Stimulated activated CD4-positive, alpha-beta T cell treated with anti-CD3 and anti-CD28 coated beads, Interleukin-4, amount 100 ng/mL, for 24 hours (primary cell): ENCODE data around the gene LAIR1.
"Not testable (repeated sequence)": the region's sequence is repeated elsewhere in the genome, so short reads cannot be mapped to it uniquely, and the experiment has no call there.

Experiments
- DNase-seq: peaks from one replicate; pipeline ENCODE4 v3.0.0-alpha.2; 2020

The LAIR1 gene

DNA sequence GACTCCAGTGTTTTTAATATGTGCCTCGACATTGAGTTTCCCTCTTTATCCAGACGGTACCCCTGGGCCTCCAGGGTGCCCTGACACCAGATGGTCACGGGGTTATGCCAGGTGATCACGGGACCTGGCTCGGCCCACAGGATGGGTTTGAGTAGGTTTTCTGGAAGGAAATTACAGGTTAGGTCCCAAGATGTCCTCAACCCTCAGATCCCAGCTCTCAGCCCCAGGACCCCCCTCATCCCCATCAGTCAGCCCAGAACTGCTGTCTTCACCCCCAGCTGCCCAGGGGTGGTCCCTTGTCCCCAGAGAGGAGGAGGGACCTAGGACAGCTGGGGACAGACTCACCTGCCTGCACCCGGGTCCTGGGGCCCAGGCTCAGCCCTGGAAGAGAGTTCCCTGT, 26.2 kb downstream of the LAIR1 start:
- no peak for DNase-seq

DNA sequence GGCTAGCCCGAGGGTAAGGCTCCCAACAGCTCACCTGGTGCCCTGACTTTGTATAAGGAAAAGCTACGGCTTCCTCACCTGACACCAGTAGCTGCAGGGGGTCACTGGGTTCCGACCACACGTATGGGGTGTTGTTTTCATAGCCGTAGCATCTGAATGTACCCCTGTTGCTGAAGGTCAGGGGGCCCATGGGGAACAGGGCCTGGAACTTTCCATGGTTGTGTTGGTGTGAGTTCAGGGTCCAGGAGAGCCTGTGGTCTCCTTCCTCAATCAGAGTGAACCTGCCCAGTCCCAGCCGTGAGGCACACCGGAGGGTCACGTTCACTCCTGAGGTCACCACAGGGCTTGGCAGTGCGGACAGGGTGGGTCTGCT, 26.9 kb downstream of the LAIR1 start:
- no peak for DNase-seq

DNA sequence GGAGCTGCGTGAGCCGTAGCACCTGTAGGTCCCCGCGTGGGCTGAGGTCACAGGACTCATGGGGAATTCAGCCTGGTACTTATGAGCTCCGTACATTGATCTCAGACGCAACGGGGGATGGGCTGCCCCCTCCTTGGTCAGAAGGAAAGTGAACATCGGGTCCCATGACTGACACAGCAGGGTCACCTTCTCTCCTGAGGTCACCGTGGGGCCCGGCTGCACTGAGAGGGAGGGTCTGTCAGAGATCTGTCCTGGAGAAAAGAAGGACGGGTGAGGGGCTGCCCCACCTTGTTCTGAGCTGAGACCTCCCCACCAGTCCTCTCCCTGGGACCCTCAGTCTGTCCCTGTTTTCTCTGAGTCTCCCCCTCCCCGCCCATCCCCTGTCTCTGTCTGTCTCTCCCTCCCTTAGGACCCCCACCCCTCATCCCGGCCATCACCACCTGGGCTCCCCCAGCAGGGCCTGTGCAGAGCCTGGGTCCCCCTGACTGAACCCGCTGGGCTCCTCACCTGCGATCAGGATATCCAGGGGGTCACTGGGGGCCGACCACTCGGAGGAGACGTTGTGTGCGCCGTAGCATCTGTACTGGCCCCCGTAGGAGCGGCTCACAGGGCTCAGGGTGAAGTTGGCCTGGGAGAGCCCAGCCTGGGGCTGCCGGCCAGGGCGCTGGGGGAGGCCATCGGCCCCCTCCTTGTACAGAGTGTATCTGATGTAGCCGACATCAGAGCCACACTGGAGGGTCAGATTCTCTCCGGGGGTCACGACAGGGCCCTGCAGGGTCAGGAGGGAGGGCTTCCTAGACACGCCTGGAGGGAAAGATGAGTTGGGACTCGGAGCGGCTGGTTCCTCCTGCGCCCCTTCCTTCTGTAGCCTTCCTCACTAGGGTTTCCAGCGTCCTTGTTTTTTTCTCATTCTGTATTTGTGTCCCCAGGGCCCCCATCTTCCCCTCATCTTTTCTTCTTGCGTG, 27.6 kb downstream of the LAIR1 start:
- no peak for DNase-seq

DNA sequence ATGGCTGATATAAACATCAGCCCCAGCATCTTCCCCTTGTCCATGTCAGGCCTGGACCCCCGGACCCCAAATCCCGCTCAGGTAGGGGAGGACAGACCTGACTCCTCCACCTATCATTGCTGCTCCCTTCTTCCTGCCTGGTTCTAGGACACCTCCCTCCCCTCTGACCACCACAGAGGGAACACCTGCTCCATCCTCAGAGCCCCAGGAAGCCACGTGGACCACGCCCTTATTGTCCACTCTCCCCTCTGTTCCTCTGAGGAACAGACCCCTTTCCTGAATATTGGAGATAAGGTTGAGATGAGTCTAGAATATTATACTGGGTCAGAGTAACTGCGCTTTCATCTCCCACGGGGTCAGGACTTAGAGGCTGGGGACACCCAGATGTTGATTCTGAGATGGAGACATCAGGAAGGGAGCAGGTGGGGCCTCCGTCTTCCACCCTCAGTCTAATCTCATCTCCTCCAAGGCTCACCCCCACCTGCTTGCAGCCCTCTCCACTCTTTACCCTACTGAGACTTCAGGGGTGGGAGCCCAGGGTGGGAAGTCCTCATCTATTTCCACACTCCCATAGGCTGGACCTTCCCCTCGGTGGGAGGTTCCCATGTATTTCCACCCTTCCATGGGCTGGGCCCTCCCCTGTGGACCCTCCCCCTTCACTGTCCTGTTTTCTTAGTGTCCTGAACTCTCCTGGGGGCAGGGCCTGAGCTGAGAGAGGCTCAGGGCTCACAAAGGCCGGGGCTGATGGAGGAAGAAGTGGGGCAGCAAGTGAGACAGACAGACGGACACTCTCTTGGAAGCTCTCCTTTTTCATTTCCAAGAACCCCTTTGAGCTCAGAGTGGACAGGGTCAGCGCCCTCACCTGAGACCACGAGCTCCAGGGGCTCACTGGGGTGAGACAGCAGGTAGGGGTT, 28.5 kb downstream of the LAIR1 start:
- no peak for DNase-seq

DNA sequence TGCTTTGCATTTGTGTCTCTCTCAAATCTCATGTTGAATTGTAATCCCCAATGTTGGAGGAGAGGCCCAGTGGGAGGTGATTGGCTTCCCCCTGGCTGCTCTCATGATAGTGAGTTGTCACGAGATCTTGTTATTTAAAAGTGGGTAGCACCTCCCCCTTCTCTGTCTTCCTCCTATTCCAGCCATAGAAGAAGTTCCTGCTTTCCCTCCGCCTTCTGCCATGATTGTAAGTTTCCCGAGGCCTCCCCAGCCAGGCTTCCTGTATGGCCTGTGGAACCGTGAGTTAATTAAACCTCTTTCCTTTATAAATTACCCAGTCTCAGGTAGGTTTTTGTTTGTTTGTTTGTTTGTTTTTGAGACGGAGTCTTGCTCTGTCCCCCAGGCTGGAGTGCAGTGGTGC, 29.6 kb downstream of the LAIR1 start:
- no peak for DNase-seq

DNA sequence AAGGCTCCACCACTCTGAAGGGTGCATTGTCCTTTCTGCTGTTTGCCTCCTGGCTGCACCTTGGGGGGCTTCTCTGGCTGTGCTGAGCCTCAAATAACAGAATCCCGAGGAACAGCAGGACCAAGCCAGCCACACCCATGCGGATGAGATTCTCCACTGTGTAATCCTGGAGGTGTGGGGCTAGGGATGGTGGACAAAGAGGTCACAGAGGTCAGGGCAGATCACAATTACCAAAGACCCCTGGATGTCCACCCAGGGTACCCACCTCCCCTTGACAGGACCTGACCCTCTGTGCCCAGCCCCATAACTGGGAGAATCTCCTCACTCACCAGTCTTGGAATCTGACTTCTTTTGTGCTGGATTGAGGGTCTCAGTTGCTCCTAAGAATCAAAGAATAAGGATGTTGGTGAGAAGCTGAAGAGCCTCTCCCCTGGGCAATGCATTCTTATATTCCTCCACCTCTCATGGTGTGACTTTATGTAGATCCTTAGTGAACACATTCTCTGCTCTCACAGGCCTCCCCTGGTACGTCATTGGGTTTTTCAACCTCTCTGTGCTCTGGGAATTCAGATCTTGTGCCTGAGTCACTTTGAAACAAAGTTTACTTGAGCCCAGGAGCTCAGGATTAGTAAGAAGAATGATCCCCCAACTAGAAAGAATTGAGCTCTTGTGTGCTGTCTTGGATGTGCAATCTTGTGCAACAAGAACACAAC, 31.0 kb downstream of the LAIR1 start:
- no peak for DNase-seq

DNA sequence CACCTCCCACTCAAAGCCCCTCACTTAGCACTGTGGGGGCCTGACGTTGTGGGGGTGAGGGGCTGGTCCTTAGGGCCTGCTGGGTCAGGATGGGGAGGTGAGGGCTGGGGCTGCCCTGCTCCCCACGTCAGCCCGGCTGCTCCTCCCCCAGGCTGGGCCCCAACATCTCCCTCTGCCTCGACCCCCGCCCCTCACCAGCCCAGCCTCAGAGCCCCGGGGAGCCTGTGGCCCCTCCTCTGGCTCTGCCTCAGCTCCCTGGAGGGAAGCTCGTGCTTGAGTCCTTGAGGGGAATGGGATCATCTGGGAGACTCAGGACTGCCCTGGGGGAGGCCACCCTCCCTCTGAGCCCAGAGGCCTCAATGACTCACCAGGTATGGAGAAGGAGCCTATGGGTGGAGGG, 32.6 kb downstream of the LAIR1 start:
- no peak for DNase-seq

DNA sequence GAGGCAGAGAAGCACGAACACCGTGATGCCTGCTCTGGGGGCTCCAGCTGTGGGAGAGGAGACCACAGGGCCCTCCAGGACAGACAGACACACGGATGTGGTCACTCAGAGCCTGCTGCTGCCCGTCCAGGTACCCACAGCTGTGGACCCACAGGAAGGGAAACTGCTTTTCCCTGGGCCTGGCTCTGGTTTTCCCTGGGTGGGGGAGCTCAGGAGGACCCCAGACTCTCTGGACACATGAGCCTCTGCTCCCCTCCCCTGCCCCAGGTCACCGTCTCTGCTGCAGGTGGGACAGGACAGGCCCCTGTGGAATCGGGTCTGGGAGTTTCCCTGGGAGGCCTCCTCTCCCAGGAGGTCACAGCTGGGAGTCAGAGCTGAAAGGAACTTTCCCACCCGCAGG, 33.1 kb downstream of the LAIR1 start:
- no peak for DNase-seq

DNA sequence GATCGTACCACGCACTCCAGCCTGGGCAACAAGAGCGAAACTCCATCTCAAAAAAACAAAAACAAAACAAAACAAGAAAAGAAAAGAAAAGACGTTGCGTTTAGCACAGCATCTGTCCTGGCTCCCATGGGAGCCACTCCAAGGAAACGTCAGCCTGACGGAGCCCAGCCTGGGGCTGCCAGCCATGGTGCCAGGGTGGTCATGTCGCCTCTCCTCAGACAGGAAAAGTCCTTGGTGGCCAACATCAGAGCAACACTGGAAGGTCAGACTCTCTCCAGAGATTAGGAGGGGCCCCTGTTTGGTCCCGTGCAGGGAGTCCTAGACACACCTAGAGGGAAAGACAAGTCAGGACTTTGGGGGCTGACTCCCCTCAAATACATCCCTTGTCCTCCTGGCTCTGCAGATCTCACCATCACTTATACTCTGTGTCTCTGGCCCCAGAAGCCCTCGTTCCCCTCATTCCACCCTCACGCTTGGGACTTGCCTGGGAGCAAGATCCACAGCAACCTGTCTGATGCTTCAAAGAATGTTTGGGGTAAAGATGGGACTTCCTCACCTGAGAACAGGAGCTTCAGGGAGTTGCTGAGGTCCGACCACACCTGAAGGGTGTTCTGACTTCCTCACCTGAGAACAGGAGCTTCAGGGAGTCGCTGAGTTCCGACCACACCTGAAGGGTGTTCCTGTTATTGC, 35.1 kb downstream of the LAIR1 start:
- DNase-seq = no peak

DNA sequence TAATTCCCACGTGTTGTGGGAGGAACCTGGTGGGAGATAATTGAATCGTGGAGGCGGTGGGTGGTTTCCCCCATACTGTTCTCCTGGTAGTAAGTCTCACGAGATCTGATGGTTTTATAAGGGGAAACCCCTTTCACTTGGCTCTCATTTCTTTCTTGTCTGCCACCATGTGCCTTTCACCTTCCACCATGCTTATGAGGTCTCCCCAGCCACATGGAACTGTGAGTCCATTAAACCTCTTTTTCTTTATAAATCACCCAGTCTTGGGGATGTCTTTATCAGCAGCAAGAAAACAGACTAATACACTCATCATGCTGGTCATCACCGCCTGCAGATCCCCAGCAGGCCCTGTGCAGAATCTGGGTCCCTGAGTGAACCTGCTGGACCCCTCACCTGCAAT, 36.0 kb downstream of the LAIR1 start:
- not testable (repeated sequence) for DNase-seq

DNA sequence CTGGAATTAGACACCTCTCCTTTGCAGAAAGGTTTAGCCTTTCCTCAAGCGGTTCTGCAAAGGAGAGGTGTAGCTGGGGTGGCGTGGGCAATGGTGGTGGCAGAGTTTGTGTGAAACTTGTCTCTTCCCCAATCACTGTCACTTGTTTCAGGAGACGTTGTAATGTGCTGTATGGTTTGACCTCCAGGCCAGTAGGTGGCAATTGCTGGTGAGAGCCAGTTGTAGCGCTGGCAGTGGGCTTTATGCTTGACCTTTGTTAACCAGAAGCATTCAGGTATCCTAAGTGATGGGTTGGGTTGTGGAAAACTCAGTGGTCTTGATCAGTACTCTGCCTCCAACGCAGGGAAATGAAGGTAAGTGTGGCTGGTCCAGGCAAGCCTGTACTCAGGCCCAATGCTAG, 39.1 kb downstream of the LAIR1 start:
- no peak for DNase-seq

DNA sequence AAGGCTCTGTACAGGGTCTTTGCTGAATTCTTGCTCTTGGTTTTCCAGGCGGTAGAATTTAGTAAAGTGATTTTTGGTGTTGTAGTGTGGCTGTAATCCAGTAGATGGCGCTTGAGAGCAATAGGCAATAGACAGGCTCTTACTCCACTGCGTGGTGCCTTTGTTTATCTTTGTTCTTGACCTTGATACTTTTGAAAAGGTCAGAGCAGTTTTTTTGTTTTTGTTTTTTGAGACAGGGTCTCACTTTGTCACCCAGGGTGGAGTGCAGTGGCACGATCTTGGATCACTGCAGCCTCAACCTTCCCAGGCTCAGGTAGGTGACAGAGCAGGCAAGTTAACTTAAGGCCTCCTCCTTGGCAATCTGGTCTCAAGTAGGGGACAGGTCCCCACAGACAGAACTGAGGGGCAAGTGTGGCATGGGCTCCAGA, 39.5 kb downstream of the LAIR1 start:
- peak; percentile 61 for DNase-seq

DNA sequence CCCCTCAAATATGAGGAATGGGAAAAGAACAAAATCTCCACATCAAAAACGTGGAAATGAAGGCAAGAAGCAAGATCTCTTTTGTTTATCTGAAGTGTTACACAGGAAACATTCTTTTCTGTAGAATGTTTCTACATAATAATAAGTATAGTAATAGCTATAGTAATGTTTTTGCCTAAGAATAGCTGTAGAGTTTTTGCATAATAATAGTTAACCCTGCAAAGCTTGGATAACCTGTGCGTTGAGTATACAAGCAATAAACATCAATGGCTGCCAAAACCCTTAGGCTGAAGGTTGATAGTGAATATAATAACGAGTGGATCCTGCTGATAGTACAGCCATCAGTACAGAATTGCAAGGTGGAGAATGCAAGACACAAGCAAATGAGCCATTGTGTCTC, 40.7 kb downstream of the LAIR1 start:
- DNase-seq = no peak

DNA sequence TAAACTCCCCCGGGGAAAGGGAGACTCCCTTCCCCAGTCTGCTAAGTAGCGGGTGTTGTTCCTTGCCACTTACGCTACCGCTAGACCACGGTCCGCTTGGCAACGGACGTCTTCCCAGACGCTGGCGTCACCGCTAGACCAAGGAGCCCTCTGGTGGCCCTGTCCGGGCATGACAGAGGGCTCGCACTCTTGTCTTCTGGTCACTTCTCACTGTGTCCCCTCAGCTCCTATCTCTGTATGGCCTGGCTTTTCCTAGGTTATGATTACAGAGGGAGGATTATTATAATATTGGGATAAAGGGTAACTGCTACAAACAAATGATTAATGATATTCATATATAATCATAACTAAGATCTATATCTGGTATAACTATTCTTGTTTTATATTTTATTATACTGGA, 41.8 kb downstream of the LAIR1 start:
- DNase-seq = not testable (repeated sequence)

DNA sequence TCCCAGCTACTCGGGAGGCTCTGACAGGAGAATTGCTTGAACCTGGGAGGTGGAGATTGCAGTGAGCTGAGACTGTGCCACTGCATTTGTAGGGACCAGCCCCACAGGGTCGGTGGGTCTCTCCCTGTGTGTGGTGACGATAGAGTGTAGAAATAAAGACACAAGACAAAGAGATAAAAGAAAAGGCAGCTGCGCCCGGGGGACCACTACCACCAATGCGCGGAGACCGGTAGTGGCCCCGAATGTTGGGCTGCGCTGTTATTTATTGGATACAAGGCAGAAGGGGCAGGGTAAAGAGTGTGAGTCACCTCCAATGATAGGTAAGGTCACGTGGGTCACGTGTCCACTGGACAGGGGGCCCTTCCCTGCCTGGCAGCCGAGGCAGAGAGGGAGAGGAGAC, 42.4 kb downstream of the LAIR1 start:
- DNase-seq = not testable (repeated sequence)

DNA sequence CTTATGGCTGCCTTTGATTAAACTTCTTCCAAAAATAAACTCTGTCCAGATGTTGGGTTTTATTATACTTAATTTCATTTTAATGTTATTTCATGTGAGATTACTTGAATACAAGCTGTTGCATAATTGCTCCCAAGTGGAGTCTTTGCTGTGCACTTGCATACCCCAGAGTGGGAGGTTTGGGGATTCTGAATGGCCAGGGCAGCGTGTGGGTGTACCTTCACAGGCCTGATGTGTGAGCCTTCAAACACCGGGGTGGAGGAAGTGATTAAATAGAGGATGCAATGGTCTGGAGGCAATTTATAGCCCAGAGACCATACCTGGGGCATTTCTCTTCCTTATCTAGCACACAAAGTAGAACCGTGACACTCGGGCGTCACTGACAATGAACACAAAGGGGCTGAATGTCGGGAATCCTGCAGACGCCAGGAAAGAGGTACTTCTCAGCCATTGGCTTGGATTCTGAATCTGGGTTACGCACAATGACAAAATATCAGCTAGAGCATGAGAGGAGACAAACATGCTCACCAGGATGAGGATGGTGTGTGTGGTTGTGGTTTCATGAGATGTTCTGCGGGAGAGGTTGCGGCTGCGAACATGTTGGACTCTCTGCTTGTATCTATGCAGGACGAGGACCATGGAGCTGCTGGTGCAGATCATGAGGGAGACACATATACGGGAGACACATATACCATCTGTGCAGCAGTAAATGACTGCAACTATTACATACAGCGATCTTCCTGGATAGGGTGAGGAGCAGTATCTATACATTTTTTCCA, 44.6 kb downstream of the LAIR1 start:
- DNase-seq = no peak

DNA sequence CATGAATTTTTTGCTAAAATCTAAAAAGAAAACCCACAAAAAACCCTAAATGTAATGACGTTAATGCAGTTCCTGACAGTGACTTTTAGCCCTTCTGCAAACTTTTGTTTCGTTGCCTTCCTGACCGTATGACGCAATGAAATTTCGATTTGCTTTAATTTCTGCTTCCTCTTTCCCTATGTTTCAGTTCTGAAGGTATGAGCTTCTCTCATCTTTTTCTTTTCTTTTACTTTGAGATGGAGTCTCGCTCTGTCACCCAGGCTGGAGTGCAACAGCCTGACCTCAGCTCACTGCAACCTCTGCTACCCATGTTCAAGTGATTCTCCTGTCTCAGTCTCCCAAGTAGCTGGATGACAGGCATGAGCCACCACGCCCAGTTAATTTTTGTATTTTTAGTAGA, 45.7 kb downstream of the LAIR1 start:
- DNase-seq = no peak

DNA sequence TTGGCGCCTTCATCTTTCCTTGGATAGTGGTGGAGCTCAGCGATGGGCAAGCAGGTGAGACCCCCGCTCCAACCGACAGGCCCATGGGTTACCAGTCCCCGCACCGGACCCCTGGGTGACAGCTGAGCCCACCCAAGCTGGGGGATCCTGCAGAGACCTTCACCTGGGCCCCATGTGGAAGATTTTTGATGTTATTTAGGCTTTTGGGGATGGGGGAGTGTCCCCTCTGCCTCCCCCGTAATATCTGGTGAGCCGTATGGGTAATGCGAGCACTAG, 46.8 kb downstream of the LAIR1 start:
- no peak for DNase-seq

DNA sequence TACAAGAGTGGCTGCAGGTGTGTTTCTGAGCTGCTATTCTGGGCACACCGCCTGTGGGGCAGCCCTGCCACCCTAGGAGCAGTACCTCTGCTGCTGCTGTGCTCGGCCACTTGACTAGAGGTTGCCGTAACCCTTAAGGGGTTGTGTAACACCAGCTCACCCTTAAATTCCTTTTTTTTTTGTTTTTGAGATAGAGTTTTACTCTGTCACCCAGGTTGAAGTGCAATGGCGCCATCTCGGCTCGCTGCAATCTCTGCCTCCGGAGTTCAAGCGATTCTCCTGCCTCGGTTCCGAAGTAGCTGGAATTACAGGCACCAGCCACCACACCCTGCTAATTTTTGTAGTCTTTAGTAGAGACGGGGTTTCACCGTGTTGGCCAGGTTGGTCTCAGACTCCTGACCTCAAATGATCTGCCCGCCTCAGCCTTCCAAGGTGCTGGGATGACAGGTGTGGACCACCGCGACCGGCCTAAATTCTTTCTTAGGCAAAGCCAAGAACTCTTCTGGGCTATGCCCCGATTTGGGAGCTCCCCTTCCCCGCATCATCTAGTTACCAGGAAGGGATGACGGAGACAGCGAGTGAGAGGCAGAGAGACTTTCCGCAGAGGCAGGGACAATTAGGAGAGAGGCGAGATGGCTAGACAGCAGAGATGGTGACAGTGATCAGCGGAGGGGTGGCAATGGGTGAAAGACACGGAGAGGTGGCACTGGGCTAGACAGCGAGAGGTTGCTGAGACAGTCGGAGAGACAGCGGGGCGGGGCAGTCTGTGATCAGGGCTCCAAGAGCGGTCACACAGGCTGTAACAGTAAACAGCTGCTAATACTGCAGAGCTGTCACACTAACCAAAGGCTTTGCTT, 47.4 kb downstream of the LAIR1 start:
- no peak for DNase-seq

DNA sequence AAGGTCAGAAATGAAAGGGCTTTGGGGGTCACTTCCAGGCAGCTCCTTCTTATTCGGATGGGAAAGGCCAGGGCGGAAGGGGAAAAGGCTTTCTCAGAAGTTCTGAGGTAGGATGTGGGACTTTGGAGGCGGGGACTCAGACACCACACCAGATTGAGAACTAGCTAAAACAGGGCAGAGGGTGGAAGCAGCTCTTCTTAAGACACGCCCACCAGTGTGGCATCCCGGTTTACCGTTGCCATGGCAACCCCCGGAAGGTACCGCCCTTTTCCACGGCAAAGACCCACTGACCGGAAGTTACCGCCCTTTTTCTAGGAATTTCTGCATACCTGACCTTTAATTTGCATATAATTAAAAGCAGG, 48.0 kb downstream of the LAIR1 start:
- DNase-seq = no peak

DNA sequence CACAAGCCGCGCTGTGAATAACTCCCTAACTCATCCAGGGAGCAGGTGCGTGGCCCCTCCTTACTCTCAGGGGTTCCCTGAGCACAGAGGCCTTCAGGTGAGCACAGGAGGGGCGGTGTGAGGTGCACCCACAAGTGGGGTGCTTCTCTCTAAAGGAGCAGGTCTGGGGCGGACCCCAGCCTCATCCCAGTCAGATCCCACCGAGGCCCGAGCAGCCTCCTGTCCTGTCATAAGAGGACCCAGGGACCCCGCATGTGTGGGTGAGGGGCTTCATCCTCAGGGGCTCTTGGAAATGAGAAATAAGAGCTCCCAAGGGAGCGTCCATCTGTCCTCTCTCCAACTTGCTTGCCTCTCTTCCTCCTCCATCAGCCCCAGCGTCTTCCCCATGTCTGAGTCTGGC, 48.8 kb downstream of the LAIR1 start:
- no peak for DNase-seq
